GM19351 (cell line): Measurements from ENCODE around the gene OGFOD2.
"Not testable (repeated sequence)": the region's sequence is repeated elsewhere in the genome, so short reads cannot be mapped to it uniquely, and the experiment has no call there.

Experiments used
- ATAC-seq: cut with Tn5 transposase; IDR thresholded peaks from one replicate; pipeline ENCODE4 v1.9.1; 2021; ENCODE audit warnings: mild to moderate bottlenecking, moderate library complexity; ENCODE audit not compliant: unreplicated experiment

OGFOD2 gene

GRCh38 chr12:122999986-123000420, 25.0 kb downstream of the OGFOD2 start:
- no peak for ATAC-seq

- no peak for ATAC-seq
Observed at GRCh38 chr12:123000578-123000977, 25.5 kb downstream of the OGFOD2 start.

- ATAC-seq, result no peak
Observed at GRCh38 chr12:123001464-123001863, 26.4 kb downstream of the OGFOD2 start.

GRCh38 chr12:123003257-123003656, 28.2 kb downstream of the OGFOD2 start:
- ATAC-seq, result no peak

GRCh38 chr12:123004287-123004686, 29.2 kb downstream of the OGFOD2 start:
- no peak for ATAC-seq

- no peak for ATAC-seq
Observed at GRCh38 chr12:123005081-123005626, 30.1 kb downstream of the OGFOD2 start.

GRCh38 chr12:123006977-123007376, 31.9 kb downstream of the OGFOD2 start:
- ATAC-seq, result no peak

- ATAC-seq, result no peak
Observed at GRCh38 chr12:123010110-123010509, 35.1 kb downstream of the OGFOD2 start.

- ATAC-seq, result no peak
Observed at GRCh38 chr12:123010681-123011080, 35.6 kb downstream of the OGFOD2 start.

- ATAC-seq, result no peak
Observed at GRCh38 chr12:123011701-123012100, 36.7 kb downstream of the OGFOD2 start.

GRCh38 chr12:123013185-123014095, 38.4 kb downstream of the OGFOD2 start:
- no peak for ATAC-seq

- not testable (repeated sequence) for ATAC-seq
Observed at GRCh38 chr12:123014473-123014872, 39.4 kb downstream of the OGFOD2 start.

- ATAC-seq, result no peak
Observed at GRCh38 chr12:123017753-123018152, 42.7 kb downstream of the OGFOD2 start.

GRCh38 chr12:123019841-123020138, 44.7 kb downstream of the OGFOD2 start:
- no peak for ATAC-seq

GRCh38 chr12:123021688-123022604, 46.9 kb downstream of the OGFOD2 start:
- ATAC-seq, result no peak

- no peak for ATAC-seq
Observed at GRCh38 chr12:123022846-123023245, 47.8 kb downstream of the OGFOD2 start.

GRCh38 chr12:123024819-123025391, 49.9 kb downstream of the OGFOD2 start:
- no peak for ATAC-seq

GRCh38 chr12:123026094-123026853, 51.2 kb downstream of the OGFOD2 start:
- ATAC-seq, result no peak

- ATAC-seq, result no peak
Observed at GRCh38 chr12:123027726-123028445, 52.8 kb downstream of the OGFOD2 start.

- ATAC-seq, result no peak
Observed at GRCh38 chr12:123028475-123028874, 53.4 kb downstream of the OGFOD2 start.
